ENCODE data around the gene HSD11B1. TPM values are rescaled to one million over a fixed set of nuclear protein-coding genes. Genes with fewer than 3 reads are reported as not detected.

HSD11B1 gene
- total RNA-seq, 2 donors from 2014 or later = 3.7 to 17.2 TPM

- TF ChIP-seq CTCF (IDR thresholded peaks at IDR 0.05) = no peak
- Histone ChIP-seq H3K9me3 (no peaks in the 10 kb centered on the region), H3K27ac (peak overlapping the region; percentile 57 to 75), H3K4me1 (peaks cover 0 to 16% of the 10 kb centered on the region in 2 donors), H3K4me3 (no peak overlapping the region), H3K36me3 (no peaks in the 10 kb centered on the region), H3K27me3 (no peaks in the 10 kb centered on the region)
- no peak for DNase-seq (ENCODE audit: low spot score)
These were observed 24.8 kb downstream of the HSD11B1 start for GRCh38 chr1:209729436-209729835.

DNA sequence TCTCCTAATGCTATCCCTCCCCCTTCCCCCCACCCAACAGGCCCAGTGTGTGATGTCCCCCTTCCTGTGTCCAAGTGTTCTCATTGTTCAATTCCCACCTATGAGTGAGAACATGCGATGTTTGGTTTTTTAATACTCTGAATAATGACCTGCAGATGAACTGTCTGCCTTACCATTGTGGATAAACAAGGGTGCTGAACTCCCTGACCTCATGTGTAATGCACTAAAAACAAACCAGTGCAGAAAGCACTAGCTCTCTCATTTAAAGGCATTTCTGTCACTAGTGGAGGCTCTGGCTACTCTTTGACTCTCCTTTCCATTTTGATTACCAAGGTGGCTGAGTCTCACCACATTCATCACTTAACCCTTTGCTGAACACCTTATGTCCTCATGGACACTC is 28.1 kb downstream of the HSD11B1 start:
- Histone ChIP-seq H3K36me3 (no peaks in the 10 kb centered on the region), H3K9me3 (no peaks in the 10 kb centered on the region), H3K27ac (no peak overlapping the region), H3K4me3 (no peak overlapping the region), H3K4me1 (peaks cover 0 to 16% of the 10 kb centered on the region in 2 donors), H3K27me3 (no peaks in the 10 kb centered on the region)
- TF ChIP-seq CTCF (IDR thresholded peaks at IDR 0.05) = no peak
- DNase-seq (ENCODE audit: low spot score) = no peak

GRCh38 chr1:209733409-209734192 is 29.0 kb downstream of the HSD11B1 start:
- H3K4me3 ChIP-seq = no peak overlapping the region
- no peaks in the 10 kb centered on the region for H3K27me3 ChIP-seq
- H3K27ac ChIP-seq = no peak overlapping the region
- no peak for TF ChIP-seq CTCF (IDR thresholded peaks at IDR 0.05)
- H3K36me3 ChIP-seq = no peaks in the 10 kb centered on the region
- H3K4me1 ChIP-seq = peaks cover 0 to 16% of the 10 kb centered on the region in 2 donors
- no peaks in the 10 kb centered on the region for H3K9me3 ChIP-seq
- DNase-seq (ENCODE audit: low spot score) = no peak

DNA sequence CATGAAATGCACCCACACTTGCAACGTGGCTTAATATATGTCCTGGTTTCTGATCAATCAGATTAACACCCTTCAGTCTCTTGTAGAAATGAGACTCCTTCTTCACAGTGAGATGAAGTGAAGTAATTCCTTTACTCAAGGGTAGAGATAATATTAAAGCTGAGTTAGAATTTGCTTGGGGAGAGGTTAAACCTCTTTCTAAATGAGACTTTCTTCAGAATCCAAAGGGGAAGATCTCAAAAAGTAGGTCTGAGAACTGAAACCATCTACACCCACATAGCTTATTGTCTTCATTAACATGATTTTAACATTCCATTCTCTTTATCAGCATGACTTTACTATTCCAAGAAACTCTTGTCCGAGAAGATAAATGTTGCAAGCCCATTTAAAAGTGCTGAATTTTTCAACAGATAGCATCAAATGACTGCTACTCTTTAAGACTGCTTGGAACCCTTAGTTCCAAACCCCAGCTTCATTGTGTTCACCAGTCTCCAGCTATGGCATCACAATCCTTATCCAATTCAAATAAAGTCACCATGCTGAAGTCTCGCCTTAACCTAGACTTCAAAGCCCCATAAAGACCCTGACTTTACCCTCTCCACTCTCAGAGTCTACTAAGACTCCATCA is 32.0 kb downstream of the HSD11B1 start:
- TF ChIP-seq CTCF (IDR thresholded peaks at IDR 0.05) = no peak
- peaks cover 0 to 23% of the 10 kb centered on the region in 2 donors for H3K4me1 ChIP-seq
- H3K9me3 ChIP-seq = no peaks in the 10 kb centered on the region
- H3K36me3 ChIP-seq = no peaks in the 10 kb centered on the region
- H3K27ac ChIP-seq = no peak overlapping the region
- no peak for DNase-seq (ENCODE audit: low spot score)
- H3K4me3 ChIP-seq = no peak overlapping the region
- H3K27me3 ChIP-seq = no peaks in the 10 kb centered on the region

- no peak overlapping the region for H3K4me3 ChIP-seq
- H3K4me1 ChIP-seq = peaks cover 0 to 25% of the 10 kb centered on the region in 2 donors
- no peak for TF ChIP-seq CTCF (IDR thresholded peaks at IDR 0.05)
- no peaks in the 10 kb centered on the region for H3K27me3 ChIP-seq
- H3K27ac ChIP-seq = no peak overlapping the region
- no peaks in the 10 kb centered on the region for H3K9me3 ChIP-seq
- no peaks in the 10 kb centered on the region for H3K36me3 ChIP-seq
- DNase-seq (ENCODE audit: low spot score) = no peak
These were observed 32.5 kb downstream of the HSD11B1 start for GRCh38 chr1:209737118-209737505.

Measured in right atrium auricular region (tissue), 2 donors.